ENCODE results near the gene CENATAC. TPM values are rescaled to one million over a fixed set of nuclear protein-coding genes. Genes with fewer than 3 reads are reported as not detected.

CENATAC gene
- total RNA-seq, 2 experiments from 2014 or later: 121 to 122 TPM

DNA sequence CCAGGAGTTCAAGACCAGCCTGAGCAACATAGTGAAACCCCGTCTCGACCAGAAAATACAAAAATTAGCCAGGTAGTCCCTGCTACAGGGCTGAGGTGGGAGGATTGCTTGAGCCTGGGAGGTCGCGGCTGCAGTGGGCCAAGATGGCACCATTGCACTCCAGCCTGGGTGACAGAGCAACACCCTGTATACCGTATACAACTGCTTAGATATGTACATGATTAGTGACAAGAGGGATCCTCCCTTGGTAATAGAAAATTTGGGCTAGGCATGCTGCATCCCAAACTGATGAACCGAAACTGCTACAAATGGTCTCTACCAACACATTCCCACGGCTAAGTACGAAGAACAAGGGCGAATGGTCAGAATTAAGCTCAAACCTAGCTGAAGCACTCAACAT lies 45.0 kb downstream of the CENATAC start:
- CTCF ChIA-PET: no interaction called here
- POLR2A ChIA-PET: interaction anchor here (0.6 to 1.1 kb wide), 4 partner anchors 20 to 91 kb away, joined by 3 to 4 read pairs (median 3); partner anchors contain the start of genes RPS25 and TRAPPC4
- no peak overlapping the region for H3K4me3 Mint-ChIP-seq
- H3K27me3 ChIP-seq (ENCODE audit: control insufficient read depth in 1 of 2, insufficient read depth in 2 of 2, low read length in 2 of 2): no peaks in the 10 kb centered on the region
- H3K27ac Mint-ChIP-seq: no peak overlapping the region
- TF ChIP-seq, protein P1, sequence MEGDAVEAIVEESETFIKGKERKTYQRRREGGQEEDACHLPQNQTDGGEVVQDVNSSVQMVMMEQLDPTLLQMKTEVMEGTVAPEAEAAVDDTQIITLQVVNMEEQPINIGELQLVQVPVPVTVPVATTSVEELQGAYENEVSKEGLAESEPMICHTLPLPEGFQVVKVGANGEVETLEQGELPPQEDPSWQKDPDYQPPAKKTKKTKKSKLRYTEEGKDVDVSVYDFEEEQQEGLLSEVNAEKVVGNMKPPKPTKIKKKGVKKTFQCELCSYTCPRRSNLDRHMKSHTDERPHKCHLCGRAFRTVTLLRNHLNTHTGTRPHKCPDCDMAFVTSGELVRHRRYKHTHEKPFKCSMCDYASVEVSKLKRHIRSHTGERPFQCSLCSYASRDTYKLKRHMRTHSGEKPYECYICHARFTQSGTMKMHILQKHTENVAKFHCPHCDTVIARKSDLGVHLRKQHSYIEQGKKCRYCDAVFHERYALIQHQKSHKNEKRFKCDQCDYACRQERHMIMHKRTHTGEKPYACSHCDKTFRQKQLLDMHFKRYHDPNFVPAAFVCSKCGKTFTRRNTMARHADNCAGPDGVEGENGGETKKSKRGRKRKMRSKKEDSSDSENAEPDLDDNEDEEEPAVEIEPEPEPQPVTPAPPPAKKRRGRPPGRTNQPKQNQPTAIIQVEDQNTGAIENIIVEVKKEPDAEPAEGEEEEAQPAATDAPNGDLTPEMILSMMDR (IDR thresholded peaks at IDR 0.05): no peak
- no peak for ATAC-seq (ENCODE audit: poor library complexity)
- peaks cover 32% of the 10 kb centered on the region for H3K36me3 Mint-ChIP-seq (ENCODE audit: low read depth)
- no peaks in the 10 kb centered on the region for H3K9me3 Mint-ChIP-seq
- no peaks in the 10 kb centered on the region for H3K9me3 ChIP-seq (ENCODE audit: control insufficient read depth in 1 of 2, insufficient read depth in 1 of 2, low read length in 2 of 2)
- peaks cover 30% of the 10 kb centered on the region for H3K36me3 ChIP-seq (ENCODE audit: insufficient read depth, low read length)
- H3K27me3 Mint-ChIP-seq: no peaks in the 10 kb centered on the region
- intact Hi-C loops (cut with DNase I, micrococcal nuclease): no loop called here
- no peak overlapping the region for H3K4me3 ChIP-seq (ENCODE audit: low read length)
- no peaks in the 10 kb centered on the region for H3K4me1 ChIP-seq (ENCODE audit: insufficient read depth, low read length)
- no peak for DNase-seq
- H3K27ac ChIP-seq (ENCODE audit: low read depth in 1 of 2, low read length in 2 of 2): no peak overlapping the region
- H3K4me1 Mint-ChIP-seq (ENCODE audit: low read depth): no peaks in the 10 kb centered on the region

DNA sequence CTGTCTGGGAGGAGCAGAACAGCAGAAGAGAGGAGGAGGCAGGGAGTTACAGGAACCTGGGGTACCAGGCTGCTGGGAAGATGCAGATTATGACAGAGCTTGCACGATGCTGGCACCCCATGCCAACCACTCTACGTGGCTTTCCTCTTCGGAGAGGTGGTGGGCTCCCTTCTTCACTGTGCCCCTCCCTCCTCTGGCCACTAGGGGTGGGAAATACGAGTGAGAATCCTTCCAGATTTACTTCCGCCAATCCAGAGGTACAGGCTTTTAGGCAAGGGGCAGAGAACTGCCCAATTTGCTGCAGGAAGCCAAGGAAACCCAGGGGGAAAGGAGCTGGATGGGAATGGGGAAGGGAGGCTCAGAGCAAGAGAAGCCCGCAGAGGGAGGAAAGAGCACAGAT lies 46.8 kb downstream of the CENATAC start:
- H3K9me3 Mint-ChIP-seq: no peaks in the 10 kb centered on the region

DNA sequence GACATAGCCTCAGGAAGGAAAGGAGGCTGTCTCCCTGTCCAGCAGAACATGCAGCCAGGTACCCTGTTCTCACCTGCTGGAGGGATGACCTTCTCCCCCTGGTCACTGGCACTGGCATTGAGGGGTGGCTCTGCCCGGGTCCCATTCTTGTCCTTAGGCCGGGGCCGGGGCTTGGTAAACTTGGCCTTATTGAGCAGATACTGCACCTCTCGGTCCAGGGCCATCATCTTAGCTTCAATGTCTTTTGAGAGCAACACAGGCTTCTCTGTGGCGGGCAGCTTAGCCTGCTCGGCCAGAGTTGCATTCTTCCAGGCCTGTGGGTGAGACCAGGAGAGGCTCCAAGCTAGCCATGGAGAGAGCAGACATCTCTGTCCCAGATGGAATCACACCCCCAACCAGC lies 48.6 kb downstream of the CENATAC start:
- Histone ChIP-seq H3K4me1 (ENCODE audit: insufficient read depth, low read length) (peaks cover 4% of the 10 kb centered on the region), H3K27me3 (ENCODE audit: control insufficient read depth in 1 of 2, insufficient read depth in 2 of 2, low read length in 2 of 2) (no peaks in the 10 kb centered on the region), H3K27ac (ENCODE audit: low read depth in 1 of 2, low read length in 2 of 2) (no peak overlapping the region), H3K4me3 (ENCODE audit: low read length) (no peak overlapping the region), H3K36me3 (ENCODE audit: insufficient read depth, low read length) (peaks cover 65% of the 10 kb centered on the region), H3K9me3 (ENCODE audit: control insufficient read depth in 1 of 2, insufficient read depth in 1 of 2, low read length in 2 of 2) (no peaks in the 10 kb centered on the region)
- ChIA-PET POLR2A (no interaction called here), CTCF (interaction anchor here (0.6 kb wide), 1 partner anchor 85 kb away, joined by 3 read pairs; no protein-coding TSS in a partner anchor)
- DNase-seq: no peak
- peaks cover 4% of the 10 kb centered on the region for H3K4me1 Mint-ChIP-seq (ENCODE audit: low read depth)
- no peak for ATAC-seq (ENCODE audit: poor library complexity)
- TF ChIP-seq, protein P1 (IDR thresholded peaks at IDR 0.05): no peak
- intact Hi-C loops (cut with DNase I, micrococcal nuclease): no loop called here
- H3K36me3 Mint-ChIP-seq (ENCODE audit: low read depth): peaks cover 66% of the 10 kb centered on the region
- no peaks in the 10 kb centered on the region for H3K9me3 Mint-ChIP-seq
- H3K4me3 Mint-ChIP-seq: no peak overlapping the region
- H3K27ac Mint-ChIP-seq: no peak overlapping the region
- H3K27me3 Mint-ChIP-seq: no peaks in the 10 kb centered on the region

More for the DNA sequence above, 46.8 kb downstream of the CENATAC start:
- no peak overlapping the region for H3K4me3 ChIP-seq (ENCODE audit: low read length)
- H3K4me1 Mint-ChIP-seq (ENCODE audit: low read depth): peaks cover 3% of the 10 kb centered on the region
- intact Hi-C loops (cut with DNase I, micrococcal nuclease): no loop called here
- H3K27ac ChIP-seq (ENCODE audit: low read depth in 1 of 2, low read length in 2 of 2): no peak overlapping the region
- H3K27me3 Mint-ChIP-seq: no peaks in the 10 kb centered on the region
- TF ChIP-seq, protein P1 (IDR thresholded peaks at IDR 0.05): no peak
- H3K4me1 ChIP-seq (ENCODE audit: insufficient read depth, low read length): no peaks in the 10 kb centered on the region
- no peak overlapping the region for H3K4me3 Mint-ChIP-seq
- no peak overlapping the region for H3K27ac Mint-ChIP-seq
- peaks cover 48% of the 10 kb centered on the region for H3K36me3 ChIP-seq (ENCODE audit: insufficient read depth, low read length)
- ChIA-PET CTCF (no interaction called here), POLR2A (no interaction called here)
- DNase-seq (no peak), ATAC-seq (ENCODE audit: poor library complexity) (no peak)
- H3K9me3 ChIP-seq (ENCODE audit: control insufficient read depth in 1 of 2, insufficient read depth in 1 of 2, low read length in 2 of 2): no peaks in the 10 kb centered on the region
- H3K36me3 Mint-ChIP-seq (ENCODE audit: low read depth): peaks cover 48% of the 10 kb centered on the region
- H3K27me3 ChIP-seq (ENCODE audit: control insufficient read depth in 1 of 2, insufficient read depth in 2 of 2, low read length in 2 of 2): no peaks in the 10 kb centered on the region

All from CD4-positive, alpha-beta T cell (primary cell).